Measurements from ENCODE around the gene ELL.
A peak's percentile ranks its signal among the peaks of the same experiment; 100 is the strongest.

The ELL gene

DNA sequence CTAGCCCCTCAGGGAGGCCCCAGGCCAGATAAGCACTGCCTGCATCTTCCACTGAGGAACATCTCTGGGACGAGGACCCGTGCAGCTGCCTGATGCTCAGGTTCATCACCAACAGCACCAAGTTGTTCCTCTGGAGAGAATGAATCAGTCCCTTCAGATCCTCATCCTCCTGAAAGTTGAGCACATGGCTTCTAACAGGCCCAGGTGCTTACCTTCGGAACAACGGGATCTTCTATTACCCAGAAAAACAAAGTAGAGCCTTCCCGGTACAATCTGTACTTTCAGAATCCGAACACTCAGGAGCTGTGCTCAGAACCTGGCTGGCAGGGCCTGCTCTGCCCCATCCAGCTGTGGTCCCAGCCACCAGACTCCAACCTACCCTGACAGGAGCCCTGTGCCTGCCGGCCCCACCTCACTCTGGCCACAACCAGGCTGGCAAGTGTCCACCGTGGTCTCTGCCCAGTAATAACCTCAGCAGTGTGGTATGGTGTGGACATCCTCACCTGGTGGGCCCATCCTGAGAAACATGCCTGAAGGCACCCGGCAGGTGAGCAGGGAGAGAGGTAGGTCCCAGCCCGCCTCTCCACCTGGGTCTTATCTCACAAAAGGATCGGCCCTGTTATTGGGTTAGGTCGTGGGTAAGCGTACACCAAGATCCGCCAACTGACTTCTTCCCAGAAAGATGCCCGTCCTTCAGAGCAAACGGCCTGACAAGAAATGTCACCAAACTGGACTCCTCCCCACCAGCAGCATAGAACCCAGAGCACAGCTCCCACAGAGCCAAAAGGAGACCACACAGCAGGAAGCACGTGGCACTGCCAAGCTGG lies 34.1 kb downstream of the ELL start:
- no peak for DNase-seq

DNA sequence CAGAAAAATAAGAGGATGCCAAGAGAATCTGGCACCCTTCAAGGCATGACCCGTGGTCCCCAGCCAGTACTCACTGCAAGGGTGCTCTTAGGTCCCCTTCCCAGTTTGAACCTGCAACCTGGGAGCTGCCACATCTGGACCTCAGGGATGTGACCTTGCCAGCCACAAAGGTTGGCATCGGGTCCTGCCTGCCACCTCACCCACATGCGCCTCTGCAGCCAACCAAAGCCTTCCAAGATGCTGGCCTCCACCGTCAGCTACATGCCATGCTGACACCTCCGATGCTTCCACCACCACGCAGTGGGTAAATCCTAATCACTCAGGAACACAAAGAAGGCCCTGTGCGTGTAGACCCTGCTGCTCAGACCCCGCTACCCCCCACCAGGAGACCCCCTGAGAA lies 35.1 kb downstream of the ELL start:
- no peak for DNase-seq

DNA sequence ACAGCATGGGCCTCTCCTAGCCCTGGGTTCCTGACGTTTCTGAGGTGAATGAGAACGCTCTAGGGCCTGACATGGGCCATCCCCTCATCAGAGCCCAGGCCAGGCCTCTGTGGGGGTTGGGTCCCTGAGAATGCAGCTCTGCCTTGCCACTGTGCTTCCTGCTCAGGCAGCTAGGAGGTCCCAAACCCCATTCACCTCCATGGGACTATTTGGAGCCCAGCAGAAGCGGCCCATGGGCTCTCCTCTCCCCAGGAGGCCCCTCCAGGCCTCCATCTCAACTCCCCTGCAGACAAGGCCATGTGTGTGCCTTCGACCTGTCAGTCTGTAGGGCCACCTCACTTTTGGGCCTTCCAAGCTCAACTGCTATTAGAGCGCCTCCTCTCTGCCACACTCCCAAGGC lies 36.9 kb downstream of the ELL start:
- no peak for DNase-seq

GRCh38 chr19:18483119-18483890 lies 38.6 kb downstream of the ELL start:
- no peak for DNase-seq

- no peak for DNase-seq
Observed at GRCh38 chr19:18481505-18482222, 40.2 kb downstream of the ELL start.

DNA sequence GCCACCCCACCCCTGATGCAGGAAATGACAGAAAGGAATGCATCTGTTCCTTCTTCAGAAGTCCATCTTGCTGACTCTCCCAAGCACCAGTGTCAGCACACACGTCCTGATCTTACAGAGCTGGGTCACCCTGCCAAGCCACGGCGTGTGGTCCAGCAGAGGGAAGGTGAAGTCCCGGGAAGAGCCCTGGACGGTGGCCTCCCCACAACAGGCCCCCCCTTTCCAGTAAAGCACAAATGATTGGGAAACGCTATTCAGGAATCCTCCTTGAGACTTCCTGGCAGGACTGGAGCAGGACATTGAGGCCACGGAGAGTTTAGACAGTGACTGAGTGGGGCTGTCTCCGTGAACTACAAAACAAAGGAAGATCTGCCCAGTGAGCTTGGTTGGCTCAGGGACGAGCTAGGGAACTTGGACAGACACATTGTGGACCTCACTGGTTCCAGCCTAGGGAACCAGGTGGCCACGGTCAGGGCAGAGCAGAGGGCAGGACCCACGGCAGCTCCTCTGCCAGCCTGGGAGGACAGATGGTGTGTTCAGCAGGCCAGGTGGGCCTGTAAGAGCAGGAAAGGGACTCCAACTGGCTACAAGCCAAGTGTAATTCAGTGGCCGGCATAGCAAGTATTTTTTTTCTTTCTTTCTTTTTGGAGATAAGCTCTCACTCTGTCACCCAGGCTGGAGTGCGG lies 41.7 kb downstream of the ELL start:
- peak in 1 of 2 donors; percentile 30 for DNase-seq

- peak; percentile 63 to 82 for DNase-seq
Observed at GRCh38 chr19:18478545-18479311, 43.1 kb downstream of the ELL start.

DNA sequence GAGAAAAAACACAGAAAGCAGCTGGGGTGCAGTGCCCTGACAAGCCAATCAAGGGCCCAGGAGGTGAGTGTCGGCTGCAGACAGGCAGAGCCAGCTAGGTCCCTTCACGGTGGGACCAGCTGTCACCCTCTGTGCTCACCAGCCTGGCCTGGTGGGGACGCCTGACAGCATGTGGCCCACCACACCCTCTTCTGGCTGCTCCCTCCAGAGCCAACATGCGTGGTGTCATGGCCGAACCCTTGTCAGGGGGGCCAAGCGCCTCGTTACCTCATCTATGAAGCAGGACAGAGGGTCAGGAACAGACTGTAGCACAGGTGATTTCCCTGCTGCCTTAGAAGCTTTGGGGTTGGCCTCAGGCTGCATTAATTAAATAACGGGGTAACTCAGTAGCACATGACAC lies 43.9 kb downstream of the ELL start:
- DNase-seq: no peak

DNA sequence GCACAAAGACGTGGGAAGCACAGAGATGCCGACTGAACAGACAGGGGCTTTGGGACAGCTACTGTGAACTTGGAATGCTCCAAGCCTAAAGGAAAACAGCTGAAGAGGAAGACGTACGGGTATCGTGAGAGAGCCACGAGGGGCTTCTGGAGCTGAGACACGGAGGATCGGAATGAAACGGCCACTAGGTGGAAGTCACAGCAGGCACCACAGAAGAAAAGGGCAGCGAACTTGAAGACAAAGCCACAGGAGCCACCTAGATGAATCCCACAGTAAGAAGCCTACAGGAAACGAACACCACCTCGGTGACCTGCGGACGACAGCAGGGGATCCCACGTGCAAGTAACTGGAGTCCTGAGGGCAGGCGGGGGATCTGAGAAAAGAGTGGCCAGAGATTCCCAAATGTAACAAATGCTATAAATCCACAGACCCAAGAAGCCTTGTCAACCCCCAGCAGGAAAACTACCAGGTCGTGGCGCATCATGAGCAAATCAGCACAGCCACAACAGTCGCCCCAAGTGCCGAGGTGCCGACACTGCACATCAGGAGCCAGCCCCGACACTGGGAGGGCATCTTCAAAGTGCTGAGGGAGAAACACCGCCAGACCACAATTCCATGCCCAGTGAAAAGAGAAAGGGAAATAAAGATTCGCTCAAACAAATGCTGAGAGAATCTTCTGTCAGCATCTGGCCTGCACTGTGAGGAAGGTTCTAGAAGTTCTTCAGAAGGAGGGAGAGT lies 44.7 kb downstream of the ELL start:
- DNase-seq: no peak

- DNase-seq: no peak
Observed at GRCh38 chr19:18476507-18477041, 45.3 kb downstream of the ELL start.

DNA sequence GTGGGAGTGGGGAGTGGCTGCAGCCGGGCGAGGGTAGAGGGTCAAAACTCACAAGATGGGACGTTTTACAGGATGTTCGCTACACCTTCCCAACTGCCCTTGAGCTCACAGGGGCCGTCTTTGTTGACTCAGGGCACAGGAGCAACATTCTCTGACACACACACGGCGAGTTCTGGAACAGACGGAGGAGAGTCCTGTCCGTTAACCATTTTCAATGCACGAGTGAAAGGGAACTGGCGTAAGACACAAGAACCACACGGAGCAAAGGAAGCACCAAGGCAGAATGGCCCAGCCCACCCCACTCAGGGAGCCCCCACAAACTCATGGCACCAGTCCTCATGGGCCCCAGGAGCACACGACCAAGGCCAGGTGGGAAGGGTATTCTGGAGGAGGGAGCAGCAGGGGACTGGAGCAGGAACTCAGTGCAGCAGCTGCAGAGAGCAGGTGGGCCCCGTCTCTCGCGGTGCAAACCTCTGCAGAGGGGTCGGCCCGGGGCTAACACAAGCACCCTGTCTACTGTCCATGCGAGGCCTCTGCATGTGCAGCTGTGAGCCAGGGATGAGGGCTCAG lies 46.0 kb downstream of the ELL start:
- DNase-seq: no peak

- peak in 1 of 2 donors; percentile 86 for DNase-seq
Observed at GRCh38 chr19:18475004-18475453, 46.8 kb downstream of the ELL start.

DNA sequence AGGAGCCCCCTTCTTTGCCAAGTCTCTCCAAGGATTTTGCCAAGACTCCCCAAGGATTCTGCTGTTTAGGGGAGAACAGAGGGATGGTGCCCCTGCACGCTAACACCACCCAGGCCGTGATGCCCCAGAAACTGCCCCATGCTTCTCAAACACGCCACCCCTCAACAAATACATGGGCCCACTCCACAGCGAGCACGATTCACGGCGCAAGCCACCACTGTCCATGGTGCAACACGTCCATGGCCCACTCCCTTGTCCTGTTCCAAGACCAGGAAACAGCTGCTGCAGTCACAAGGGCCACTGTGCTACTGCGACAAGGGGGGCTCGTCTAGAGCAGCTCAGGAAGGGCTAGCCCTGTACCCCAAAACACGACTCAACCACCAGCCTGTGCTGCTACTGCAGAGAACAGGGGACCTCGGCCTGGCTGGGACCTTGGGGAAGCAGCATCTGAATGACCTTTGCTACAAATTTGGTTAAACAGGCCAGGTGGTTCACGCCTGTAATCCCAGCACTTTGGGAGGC lies 47.4 kb downstream of the ELL start:
- no peak for DNase-seq

DNA sequence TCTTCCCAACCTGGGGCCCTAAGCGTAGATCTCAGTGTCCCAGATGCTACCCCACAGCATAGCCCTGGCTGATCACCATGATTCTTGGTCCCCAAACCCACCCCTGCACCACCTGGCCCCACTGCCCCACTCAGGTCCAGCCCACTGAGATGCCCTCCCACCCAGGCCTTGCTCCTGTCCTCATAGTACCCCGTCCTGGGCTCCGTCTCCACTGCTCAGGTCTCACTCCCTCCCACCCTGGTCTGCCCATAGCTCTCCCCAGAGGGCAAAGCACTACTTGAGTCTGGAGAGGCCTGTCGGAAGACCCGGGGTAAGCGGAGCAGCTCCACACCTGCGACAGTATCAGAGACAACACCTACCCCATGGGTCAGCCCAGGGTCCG lies 48.2 kb downstream of the ELL start:
- no peak for DNase-seq

- DNase-seq: no peak
Observed at GRCh38 chr19:18473003-18473705, 48.7 kb downstream of the ELL start.

DNA sequence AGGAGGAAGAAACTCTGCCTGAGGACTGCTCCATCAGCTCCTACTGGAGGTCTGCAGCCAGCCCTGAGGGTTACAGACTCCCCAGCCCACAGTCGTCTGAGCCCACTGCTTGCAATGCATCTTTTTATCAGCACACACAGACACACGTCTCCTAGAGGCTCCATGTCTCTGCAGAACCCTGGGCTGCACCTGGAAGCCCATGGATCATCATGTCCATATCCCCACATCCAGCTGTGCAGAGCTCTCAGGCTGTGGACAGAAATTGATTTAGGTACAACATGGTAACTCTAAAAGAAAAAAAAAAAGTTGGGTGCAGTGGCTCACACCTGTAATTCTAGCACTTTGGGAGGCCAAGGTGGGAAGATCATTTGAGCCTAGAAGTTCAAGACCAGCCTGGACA lies 51.1 kb downstream of the ELL start:
- DNase-seq: no peak

GRCh38 chr19:18469069-18469846 lies 52.6 kb downstream of the ELL start:
- peak; percentile 62 to 63 for DNase-seq

DNA sequence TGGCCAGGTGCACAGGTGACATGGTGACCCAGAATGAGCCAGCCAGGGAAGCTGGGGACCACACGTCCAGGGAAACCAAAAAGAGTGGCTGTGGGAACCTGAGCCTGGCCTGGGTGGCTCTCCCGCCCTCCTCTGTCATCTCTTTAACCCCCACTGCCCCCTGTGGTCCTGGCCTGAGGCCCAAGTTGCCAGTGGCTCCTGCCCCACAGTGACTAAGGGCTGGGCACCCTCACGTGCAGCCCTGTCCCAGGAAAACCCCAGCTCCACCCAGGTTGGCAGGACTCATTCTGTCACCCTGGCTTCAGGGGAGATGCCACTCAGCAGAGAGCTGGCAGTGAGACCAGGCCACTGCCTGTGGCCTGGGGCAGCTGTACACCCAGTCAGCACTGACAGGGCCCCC lies 53.4 kb downstream of the ELL start:
- DNase-seq: no peak

- no peak for DNase-seq
Observed at GRCh38 chr19:18467978-18468377, 53.9 kb downstream of the ELL start.

Data from CD4-positive, alpha-beta T cell treated with Interleukin-4 for 1 hour (primary cell).